ENCODE results near the gene HS6ST1. TPM values are rescaled to one million over a fixed set of nuclear protein-coding genes. Genes with fewer than 3 reads are reported as not detected.

Gene HS6ST1
- total RNA-seq, 1 experiment from 2014 or later, result 63.3 TPM

DNA sequence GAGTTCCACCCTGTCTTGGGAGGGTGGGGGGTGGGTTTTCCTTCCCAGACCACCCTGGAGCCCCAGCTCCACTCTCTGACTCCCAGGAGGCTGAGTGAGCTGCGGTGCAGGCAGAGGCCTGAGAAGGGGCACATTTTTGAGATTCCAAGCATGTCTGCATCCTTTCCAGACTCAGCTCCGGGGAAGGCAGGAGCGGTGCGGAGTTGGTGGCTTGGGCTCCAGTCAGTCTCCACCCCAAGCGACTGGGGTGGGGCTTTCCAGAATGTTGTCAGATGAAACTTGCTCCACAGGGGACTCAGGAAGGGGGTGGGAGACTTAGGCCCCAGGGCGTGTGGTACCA is 44.2 kb upstream of the HS6ST1 start:
- H3K9me3 ChIP-seq (ENCODE audit: low read depth, low read length, poor library complexity, severe bottlenecking), result no peaks in the 10 kb centered on the region
- intact Hi-C loops (cut with micrococcal nuclease; ENCODE audit: unreplicated experiment), result no loop called here
- H3K4me1 ChIP-seq (ENCODE audit: insufficient read depth, low read length, poor library complexity, severe bottlenecking), result peaks cover 12% of the 10 kb centered on the region
- H3K4me3 ChIP-seq (ENCODE audit: low read depth, low read length, poor library complexity, severe bottlenecking), result no peak overlapping the region
- no peaks in the 10 kb centered on the region for H3K36me3 ChIP-seq (ENCODE audit: insufficient read depth, low read length, poor library complexity, severe bottlenecking)
- POLR2A ChIA-PET (ENCODE audit: low non-redundant PET), result interaction anchor here (0.7 kb wide), 1 partner anchor 1313 kb away, joined by 3 read pairs; no protein-coding TSS in a partner anchor
- TF ChIP-seq, protein P1, sequence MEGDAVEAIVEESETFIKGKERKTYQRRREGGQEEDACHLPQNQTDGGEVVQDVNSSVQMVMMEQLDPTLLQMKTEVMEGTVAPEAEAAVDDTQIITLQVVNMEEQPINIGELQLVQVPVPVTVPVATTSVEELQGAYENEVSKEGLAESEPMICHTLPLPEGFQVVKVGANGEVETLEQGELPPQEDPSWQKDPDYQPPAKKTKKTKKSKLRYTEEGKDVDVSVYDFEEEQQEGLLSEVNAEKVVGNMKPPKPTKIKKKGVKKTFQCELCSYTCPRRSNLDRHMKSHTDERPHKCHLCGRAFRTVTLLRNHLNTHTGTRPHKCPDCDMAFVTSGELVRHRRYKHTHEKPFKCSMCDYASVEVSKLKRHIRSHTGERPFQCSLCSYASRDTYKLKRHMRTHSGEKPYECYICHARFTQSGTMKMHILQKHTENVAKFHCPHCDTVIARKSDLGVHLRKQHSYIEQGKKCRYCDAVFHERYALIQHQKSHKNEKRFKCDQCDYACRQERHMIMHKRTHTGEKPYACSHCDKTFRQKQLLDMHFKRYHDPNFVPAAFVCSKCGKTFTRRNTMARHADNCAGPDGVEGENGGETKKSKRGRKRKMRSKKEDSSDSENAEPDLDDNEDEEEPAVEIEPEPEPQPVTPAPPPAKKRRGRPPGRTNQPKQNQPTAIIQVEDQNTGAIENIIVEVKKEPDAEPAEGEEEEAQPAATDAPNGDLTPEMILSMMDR (conservative IDR thresholded peaks at IDR 0.05; ENCODE audit: low read depth, low read length), result no peak
- no peak for TF ChIP-seq EZH2 (IDR thresholded peaks at IDR 0.05; ENCODE audit: borderline replicate concordance, low read depth, low read length, poor library complexity, severe bottlenecking)
- no TSS peak for BruUV-seq (replicated peaks)
- no peak overlapping the region for H3K27ac ChIP-seq (ENCODE audit: low read depth, low read length, poor library complexity, severe bottlenecking)
- H3K27me3 ChIP-seq (replicated peaks; ENCODE audit: insufficient read depth, low read depth, low read length, poor library complexity), result no peaks in the 10 kb centered on the region
- peak; percentile 57 for DNase-seq (ENCODE audit: low spot score)
- CTCF ChIA-PET, result interaction anchor here (0.5 to 0.7 kb wide), 2 partner anchors 43 to 63 kb away, joined by 3 to 12 read pairs; no protein-coding TSS in a partner anchor

DNA sequence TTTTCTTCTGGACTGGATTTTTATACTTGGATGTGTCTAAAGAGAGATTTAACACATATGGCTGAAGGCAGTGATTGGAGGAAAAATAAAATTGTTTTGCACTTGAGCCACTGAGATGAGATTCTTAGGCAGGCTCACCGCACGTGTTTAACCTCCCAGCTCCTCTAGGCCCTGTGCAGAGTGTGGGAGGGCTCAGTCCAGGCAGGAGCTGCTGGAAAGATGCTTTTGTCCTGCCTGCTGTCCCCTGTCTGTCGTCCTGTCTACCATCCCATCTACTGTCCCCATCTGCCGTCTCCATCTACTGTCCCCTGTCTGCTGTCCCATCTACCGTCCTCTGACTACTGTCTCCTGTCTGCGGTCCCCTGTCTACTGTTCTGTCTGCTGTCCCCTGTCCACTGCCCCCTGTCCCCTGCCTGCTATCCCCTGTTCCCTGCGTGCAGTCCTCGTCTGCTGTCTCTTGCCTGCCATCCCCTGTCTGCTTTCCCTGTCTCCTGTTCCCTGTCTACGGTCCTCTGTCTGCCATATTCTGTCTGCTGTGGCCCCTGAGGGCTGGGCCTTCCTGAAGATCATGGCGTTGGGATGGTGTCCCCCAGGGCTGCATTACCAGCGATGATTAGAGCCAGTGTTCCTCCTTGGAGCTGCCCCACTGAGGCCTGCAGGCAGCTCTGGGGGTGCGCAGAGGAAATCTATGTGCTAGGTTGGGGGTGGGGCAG is 43.7 kb upstream of the HS6ST1 start:
- Histone ChIP-seq H3K4me3 (ENCODE audit: low read depth, low read length, poor library complexity, severe bottlenecking) (no peak overlapping the region), H3K27ac (ENCODE audit: low read depth, low read length, poor library complexity, severe bottlenecking) (no peak overlapping the region), H3K27me3 (replicated peaks; ENCODE audit: insufficient read depth, low read depth, low read length, poor library complexity) (no peaks in the 10 kb centered on the region), H3K4me1 (ENCODE audit: insufficient read depth, low read length, poor library complexity, severe bottlenecking) (peaks cover 12% of the 10 kb centered on the region), H3K36me3 (ENCODE audit: insufficient read depth, low read length, poor library complexity, severe bottlenecking) (no peaks in the 10 kb centered on the region), H3K9me3 (ENCODE audit: low read depth, low read length, poor library complexity, severe bottlenecking) (no peaks in the 10 kb centered on the region)
- POLR2A ChIA-PET (ENCODE audit: low non-redundant PET), result interaction anchor here (0.7 kb wide), 1 partner anchor 1313 kb away, joined by 3 read pairs; no protein-coding TSS in a partner anchor
- CTCF ChIA-PET, result interaction anchor here (0.7 kb wide), 1 partner anchor 62 kb away, joined by 12 read pairs; no protein-coding TSS in a partner anchor
- TF ChIP-seq, protein P1 (conservative IDR thresholded peaks at IDR 0.05; ENCODE audit: low read depth, low read length), result no peak
- no peak for TF ChIP-seq EZH2 (IDR thresholded peaks at IDR 0.05; ENCODE audit: borderline replicate concordance, low read depth, low read length, poor library complexity, severe bottlenecking)
- no peak for DNase-seq (ENCODE audit: low spot score)
- intact Hi-C loops (cut with micrococcal nuclease; ENCODE audit: unreplicated experiment), result no loop called here
- no TSS peak for BruUV-seq (replicated peaks)

DNA sequence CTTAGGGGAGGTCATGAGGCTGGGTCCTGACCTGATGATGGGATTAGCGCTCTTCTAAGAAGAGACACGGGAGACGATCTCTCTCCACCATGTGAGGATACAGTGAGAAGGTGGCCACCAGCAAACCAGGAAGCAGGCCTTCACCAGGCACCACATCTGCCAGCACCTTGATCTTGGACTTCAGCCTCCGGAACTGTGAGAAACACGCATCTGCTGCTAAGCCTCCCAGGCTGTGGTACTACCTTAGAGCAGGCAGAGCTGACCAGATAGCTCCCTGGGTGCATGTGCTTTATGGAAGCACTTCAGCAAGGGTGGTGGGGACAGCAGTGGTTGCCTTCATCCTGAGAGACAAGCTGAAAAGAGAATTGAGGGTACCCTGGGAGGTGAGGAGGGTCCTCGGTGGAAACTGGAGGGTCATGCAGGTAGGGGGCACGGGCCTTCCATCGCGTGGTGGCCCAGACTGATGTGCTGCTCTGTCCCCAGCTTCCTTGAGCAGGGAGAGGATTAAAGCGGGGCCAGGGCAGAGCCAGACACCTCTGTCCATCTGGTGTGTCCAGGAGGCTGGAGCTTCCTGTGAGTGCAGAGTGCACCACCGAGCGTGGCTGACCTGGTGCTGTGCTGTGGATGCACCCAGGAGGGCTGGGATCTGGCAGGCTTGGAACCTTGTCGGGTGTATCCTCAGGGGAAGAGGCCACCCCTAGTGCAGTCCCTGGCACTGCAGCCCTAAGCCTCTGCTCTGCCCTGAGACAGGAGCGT is 42.9 kb upstream of the HS6ST1 start:
- POLR2A ChIA-PET (ENCODE audit: low non-redundant PET), result no interaction called here
- Histone ChIP-seq H3K4me1 (ENCODE audit: insufficient read depth, low read length, poor library complexity, severe bottlenecking) (peaks cover 12% of the 10 kb centered on the region), H3K27me3 (replicated peaks; ENCODE audit: insufficient read depth, low read depth, low read length, poor library complexity) (no peaks in the 10 kb centered on the region), H3K36me3 (ENCODE audit: insufficient read depth, low read length, poor library complexity, severe bottlenecking) (no peaks in the 10 kb centered on the region), H3K4me3 (ENCODE audit: low read depth, low read length, poor library complexity, severe bottlenecking) (no peak overlapping the region), H3K27ac (ENCODE audit: low read depth, low read length, poor library complexity, severe bottlenecking) (no peak overlapping the region), H3K9me3 (ENCODE audit: low read depth, low read length, poor library complexity, severe bottlenecking) (no peaks in the 10 kb centered on the region)
- CTCF ChIA-PET, result no interaction called here
- BruUV-seq (replicated peaks), result no TSS peak
- no peak for TF ChIP-seq EZH2 (IDR thresholded peaks at IDR 0.05; ENCODE audit: borderline replicate concordance, low read depth, low read length, poor library complexity, severe bottlenecking)
- TF ChIP-seq, protein P1 (conservative IDR thresholded peaks at IDR 0.05; ENCODE audit: low read depth, low read length), result no peak
- no peak for DNase-seq (ENCODE audit: low spot score)
- intact Hi-C loops (cut with micrococcal nuclease; ENCODE audit: unreplicated experiment), result no loop called here

Measured in A673 (cell line).